Sigmoid colon (tissue), 7 donors: Measurements from ENCODE around the gene NR2C1. TPM values are rescaled to one million over a fixed set of nuclear protein-coding genes. Genes with fewer than 3 reads are reported as not detected.

Source experiments
- DNase-seq: peaks from one replicate; pipeline ENCODE4 v3.0.0-alpha.2; 2019
- H3K27ac ChIP-seq, 4 donors: fragments of 200-600 bp; sonication (generic); one replicate each; pipeline ENCODE4 v1.5.1; 2016 to 2019; ENCODE audit warnings: mild to moderate bottlenecking in 1 of 4
- H3K27me3 ChIP-seq, 3 donors: fragments of 200-600 bp; sonication (generic); one replicate each; pipeline ENCODE4 v1.5.1; 2019; ENCODE audit warnings: mild to moderate bottlenecking in 1 of 3
- H3K36me3 ChIP-seq, 4 donors: fragments of 200-600 bp; sonication (generic); one replicate each; pipeline ENCODE4 v1.5.1; 2016 to 2019
- H3K4me1 ChIP-seq, 4 donors: fragments of 200-600 bp; sonication (generic); one replicate each; pipeline ENCODE4 v1.5.1; 2017 to 2019
- H3K4me3 ChIP-seq, 4 donors: fragments of 200-600 bp; sonication (generic); one replicate each; pipeline ENCODE4 v1.5.1; 2017 to 2019; ENCODE audit warnings: mild to moderate bottlenecking in 2 of 4, moderate library complexity in 1 of 4
- H3K9me3 ChIP-seq, 4 donors: fragments of 200-600 bp in 3 of 4; sonication (generic) in 3 of 4; one replicate each; pipeline versions ENCODE4 v1.5.1 to v1.6.1; 2013 to 2019
- CTCF ChIP-seq, 4 experiments: fragments of 450-650 bp in 3 of 4; fragments of 200-600 bp in 1 of 4; IDR thresholded peaks; one replicate each; pipeline ENCODE4 v1.5.1; 2016 to 2019; ENCODE audit warnings: antibody characterized with exemption in 4 of 4, mild to moderate bottlenecking in 3 of 4, moderate library complexity in 2 of 4
- EP300 ChIP-seq, 4 donors: sonication (generic); formaldehyde crosslinking; IDR thresholded peaks; one replicate each; pipeline ENCODE4 v1.6.1; 2017; ENCODE audit warnings: antibody characterized with exemption in 4 of 4
- POLR2A ChIP-seq, 2 donors: fragments of 450-650 bp; IDR thresholded peaks; one replicate each; pipeline ENCODE4 v1.6.1; 2016; ENCODE audit warnings: antibody characterized with exemption in 2 of 2, mild to moderate bottlenecking in 2 of 2, moderate library complexity in 2 of 2
- POLR2AphosphoS5 ChIP-seq, 4 donors: sonication (generic); formaldehyde crosslinking; IDR thresholded peaks; one replicate each; pipeline ENCODE4 v1.6.1; 2017; ENCODE audit warnings: antibody characterized with exemption in 4 of 4
- WGBS, 2 donors: extraction: QIAGEN DNeasy Blood & Tissue Kit; methylation state at CpG; one replicate each; pipeline ENCODE4 v1.1.7; 2013; 5-methylcytosine and 5-hydroxymethylcytosine counted together
- intact Hi-C: fragments of 100-400 bp; cut with DNase I; formaldehyde crosslinking; loops from one replicate; pipeline ENCODE4 v1.15.1; 2023
- polyA plus RNA-seq, 3 donors: library from polyadenylated mRNA; stranded (reverse); fragments of 200-250 nt; gene quantifications; one replicate each; pipeline ENCODE4 v1.2.3, GENCODE V29; 2013
- total RNA-seq, 4 donors: library from RNA; depleted of rRNA; stranded (reverse); fragments of >200 nt; gene quantifications; one replicate each; pipeline ENCODE4 v1.1.0, GENCODE V29; 2016
- donor health status: healthy with polysubstance abuse.
- donor health status: Bipolar disorder and iron deficiency.
- donor health status: healthy.

NR2C1 gene
- total and polyA plus RNA-seq, 7 donors, result 7.8 to 78.1 (median 28.8) TPM

DNA sequence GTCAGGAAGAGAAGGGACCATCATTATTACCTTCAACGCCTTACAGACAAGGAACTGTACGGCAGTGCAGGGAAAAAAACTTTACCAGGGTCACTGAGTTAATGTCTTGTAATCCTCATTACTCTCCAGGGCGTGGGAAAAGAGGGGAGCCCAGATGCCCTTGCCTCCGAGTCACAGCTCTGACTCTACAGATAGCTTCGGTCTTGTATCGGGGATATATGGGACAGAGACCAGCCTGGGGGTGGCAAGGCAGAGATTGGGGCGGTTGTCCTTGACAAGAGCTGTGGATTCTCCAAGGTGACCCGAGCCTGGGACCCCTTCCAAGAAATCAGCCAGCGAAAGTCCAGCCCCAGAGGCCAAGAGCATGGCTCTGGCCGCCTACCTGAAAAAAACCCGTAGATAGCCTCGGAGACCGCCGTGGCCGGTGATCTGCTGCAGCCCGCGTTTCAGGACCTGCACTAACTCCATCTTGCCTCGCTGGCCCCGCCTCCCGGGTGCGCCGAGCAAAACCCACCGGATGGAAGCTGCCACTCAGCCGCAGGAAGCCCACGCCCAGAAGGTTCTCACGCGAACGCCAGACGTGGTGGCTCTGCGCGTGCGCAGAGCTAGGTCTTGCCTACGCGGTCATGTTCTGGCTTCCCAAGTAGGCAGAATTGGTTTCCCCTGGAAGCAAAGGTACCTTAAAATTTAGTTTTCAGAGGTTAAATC lies 70.1 kb downstream of the NR2C1 start, which contains the start of gene NDUFA12:
TSS of gene NDUFA12 (minus strand) at position 485 of the 708 bp plus-strand sequence. CDS start at position 468, 17 bp downstream.
- peaks cover 0 to 8% (median 2%) of the 10 kb centered on the region in 4 donors for H3K9me3 ChIP-seq
- 1% methylated on average over 34 of the region's 34 CpGs for WGBS, 2 donors
- peaks cover 0 to 11% (median 0%) of the 10 kb centered on the region in 4 donors for H3K36me3 ChIP-seq
- DNase-seq, result peak; percentile 97
- H3K27me3 ChIP-seq, result no peaks in the 10 kb centered on the region
- TF ChIP-seq EP300 (IDR thresholded peaks at IDR 0.05) (no peak), POLR2A (IDR thresholded peaks at IDR 0.05) (peak; percentile 67 to 72), POLR2AphosphoS5 (IDR thresholded peaks at IDR 0.05) (peak; percentile 72 to 88 (median 86)), CTCF (IDR thresholded peaks at IDR 0.05) (no peak)
- peak within 1 kb of the TSS; percentile 83 to 90 (median 86) for H3K27ac ChIP-seq
- H3K4me3 ChIP-seq, result peak within 1 kb of the TSS; percentile 79 to 94 (median 82)
- H3K4me1 ChIP-seq, result peaks cover 0 to 26% (median 10%) of the 10 kb centered on the region in 4 donors
- intact Hi-C loops, result loop anchor here (10.0 kb wide), 1 partner anchor 359 kb away; no protein-coding TSS in a partner anchor

DNA sequence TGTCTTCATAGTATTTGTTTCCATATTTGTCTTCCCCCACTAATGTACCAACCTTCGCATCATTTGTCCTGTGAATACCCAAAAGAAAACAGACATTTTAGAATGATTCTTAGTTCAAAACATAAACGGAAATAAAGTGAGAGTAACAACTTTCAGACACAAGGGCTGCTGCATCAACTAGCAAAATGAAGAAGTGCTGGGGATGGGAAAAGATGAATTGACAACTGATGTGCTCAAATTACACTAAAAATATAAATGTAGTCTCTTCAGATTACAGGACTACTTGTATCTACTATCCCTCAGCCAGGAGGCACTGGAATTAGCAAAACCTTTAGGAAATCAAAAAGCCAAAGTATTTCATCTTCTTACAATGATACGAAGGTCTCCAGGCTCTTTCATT lies 70.7 kb downstream of the NR2C1 start:
- peaks cover 0 to 26% (median 10%) of the 10 kb centered on the region in 4 donors for H3K4me1 ChIP-seq
- peak overlapping the region; percentile 83 to 90 (median 86) for H3K27ac ChIP-seq
- intact Hi-C loops, result loop anchor here (10.0 kb wide), 1 partner anchor 358 kb away; no protein-coding TSS in a partner anchor
- H3K36me3 ChIP-seq, result peaks cover 0 to 11% (median 0%) of the 10 kb centered on the region in 4 donors
- H3K9me3 ChIP-seq, result peaks cover 0 to 2% (median under 1%) of the 10 kb centered on the region in 4 donors
- WGBS, 2 donors, result 17 to 25% methylated on average over 3 of the region's 3 CpGs
- no peak for TF ChIP-seq CTCF (IDR thresholded peaks at IDR 0.05)
- TF ChIP-seq POLR2AphosphoS5 (IDR thresholded peaks at IDR 0.05), result no peak
- H3K4me3 ChIP-seq, result peak overlapping the region; percentile 79 to 94 (median 82)
- no peak for DNase-seq
- no peaks in the 10 kb centered on the region for H3K27me3 ChIP-seq

DNA sequence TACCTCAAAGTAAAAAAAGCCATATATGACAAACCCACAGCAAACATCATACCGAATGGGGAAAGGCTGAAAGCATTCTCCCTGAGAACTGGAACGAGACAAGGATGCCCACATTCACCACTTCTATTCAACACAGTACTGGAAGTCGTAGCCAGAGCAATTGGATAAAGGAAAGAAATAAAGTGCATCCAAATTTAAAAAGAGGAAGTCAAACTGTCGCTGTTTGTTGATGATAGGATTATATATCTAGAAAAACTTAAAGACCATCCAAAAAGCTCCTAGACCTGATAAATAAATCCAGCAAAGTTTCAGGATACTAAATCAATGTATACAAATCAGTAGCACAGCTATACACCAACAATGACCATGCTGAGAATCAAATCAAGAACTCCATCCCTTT lies 75.1 kb downstream of the NR2C1 start:
- intact Hi-C loops, result no loop called here
- Histone ChIP-seq H3K4me3 (no peak overlapping the region), H3K27me3 (no peaks in the 10 kb centered on the region), H3K27ac (no peak overlapping the region), H3K36me3 (peaks cover 0 to 22% (median 5%) of the 10 kb centered on the region in 4 donors), H3K4me1 (peaks cover 0 to 26% (median 10%) of the 10 kb centered on the region in 4 donors), H3K9me3 (no peaks in the 10 kb centered on the region)
- WGBS, 2 donors, result 42 to 72% methylated on average over 4 of the region's 4 CpGs
- no peak for TF ChIP-seq CTCF (IDR thresholded peaks at IDR 0.05)
- TF ChIP-seq EP300 (IDR thresholded peaks at IDR 0.05), result no peak
- TF ChIP-seq POLR2A (IDR thresholded peaks at IDR 0.05), result no peak
- no peak for TF ChIP-seq POLR2AphosphoS5 (IDR thresholded peaks at IDR 0.05)
- no peak for DNase-seq

DNA sequence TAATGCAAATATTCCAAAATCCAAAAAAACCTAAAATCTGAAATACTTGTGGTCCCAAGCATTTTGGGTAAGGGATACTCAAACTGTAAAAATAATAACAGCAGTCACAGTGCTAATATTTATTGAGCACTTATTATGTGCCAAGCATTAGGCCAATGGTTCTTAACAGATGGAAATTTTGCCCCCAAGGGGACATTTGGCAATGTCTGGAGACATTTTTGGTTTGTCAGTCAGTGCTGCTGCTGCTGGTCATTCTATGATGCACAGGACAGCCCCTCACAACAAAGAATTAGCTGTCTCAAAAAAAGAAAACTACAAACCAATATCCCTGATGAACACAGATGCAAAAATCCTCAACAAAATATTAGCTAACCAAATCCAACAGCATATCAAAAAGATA lies 75.7 kb downstream of the NR2C1 start:
- no peak for TF ChIP-seq EP300 (IDR thresholded peaks at IDR 0.05)
- no peak for TF ChIP-seq CTCF (IDR thresholded peaks at IDR 0.05)
- no peaks in the 10 kb centered on the region for H3K9me3 ChIP-seq
- H3K27ac ChIP-seq, result no peak overlapping the region
- intact Hi-C loops, result no loop called here
- no peak overlapping the region for H3K4me3 ChIP-seq
- H3K4me1 ChIP-seq, result peaks cover 0 to 23% (median 6%) of the 10 kb centered on the region in 4 donors
- no peaks in the 10 kb centered on the region for H3K27me3 ChIP-seq
- H3K36me3 ChIP-seq, result peaks cover 0 to 28% (median 5%) of the 10 kb centered on the region in 4 donors
- no peak for DNase-seq
